HEK293 (cell line): ENCODE results near the gene MTG1.

ENCODE experiments used
- CTCF ChIA-PET: fragments of 350-600 bp; formaldehyde crosslinking; extraction: SDS; loops from one replicate; lab custom pipeline; 2021; ENCODE audit warnings: antibody characterized with exemption; lab: Yijun Ruan, JAX
- POLR2A ChIA-PET: fragments of 300-600 bp; formaldehyde crosslinking; extraction: SDS; loops from one replicate; lab custom pipeline; 2020; ENCODE audit warnings: antibody characterized with exemption, inconsistent platforms; lab: Yijun Ruan, JAX
- H3K27ac ChIP-seq: fragments of 200-500 bp; sonication (Bioruptor generic); 2 replicates; pipeline ENCODE4 v1.5.1; 2014; ENCODE audit warnings: low read depth, low read length, control low read depth, inconsistent platforms; ENCODE audit errors: extremely low read depth
- H3K36me3 ChIP-seq, 2 experiments: fragments of 200-500 bp in 1 of 2; sonication (Bioruptor generic) in 1 of 2; 1 replicate in 1 of 2; 2 replicates in 1 of 2; pipeline ENCODE4 v1.5.1; 2014 to 2017; ENCODE audit warnings: inconsistent platforms in 2 of 2, low read length in 2 of 2; ENCODE audit not compliant: control insufficient read depth in 2 of 2, insufficient read depth in 1 of 2
- H3K4me1 ChIP-seq: fragments of 200-500 bp; sonication (Bioruptor generic); 2 replicates; pipeline ENCODE4 v1.5.1; 2014; ENCODE audit warnings: mild to moderate bottlenecking, low read length, inconsistent platforms; ENCODE audit not compliant: control insufficient read depth, insufficient read depth
- H3K4me3 ChIP-seq: 2 replicates; pipeline ENCODE4 v1.5.1; 2011; ENCODE audit warnings: low read depth, mild to moderate bottlenecking, control low read depth, low read length, moderate library complexity
- H3K9me3 ChIP-seq: fragments of 200-500 bp; sonication (Bioruptor generic); 2 replicates; pipeline ENCODE4 v1.5.1; 2014; ENCODE audit warnings: low read depth, low read length, inconsistent platforms; ENCODE audit not compliant: control insufficient read depth, insufficient read depth
- GLIS2 ChIP-seq: fragments of 450-650 bp; formaldehyde crosslinking; IDR thresholded peaks from 2 replicates; pipeline ENCODE4 v1.5.1; 2016; ENCODE audit warnings: missing biosample characterization, missing genetic modification characterization
- ZBTB10 ChIP-seq: fragments of 450-650 bp; formaldehyde crosslinking; IDR thresholded peaks from 2 replicates; pipeline ENCODE4 v1.5.1; 2016; ENCODE audit warnings: missing biosample characterization, missing genetic modification characterization
- ZBTB49 ChIP-seq: fragments of 450-650 bp; formaldehyde crosslinking; IDR thresholded peaks from 2 replicates; pipeline ENCODE4 v1.5.1; 2016; ENCODE audit warnings: missing biosample characterization, missing genetic modification characterization, low read depth
- ZNF2 ChIP-seq: fragments of 450-650 bp; formaldehyde crosslinking; IDR thresholded peaks from 2 replicates; pipeline ENCODE4 v1.5.1; 2016; ENCODE audit warnings: missing biosample characterization, missing genetic modification characterization
- ZNF341 ChIP-seq: fragments of 450-650 bp; formaldehyde crosslinking; IDR thresholded peaks from 2 replicates; pipeline ENCODE4; 2016; ENCODE audit warnings: low read depth, missing biosample characterization, missing genetic modification characterization
- ZNF37A ChIP-seq: fragments of 450-650 bp; IDR thresholded peaks from 2 replicates; pipeline ENCODE4 v1.5.1; 2018; ENCODE audit warnings: missing biosample characterization, missing genetic modification characterization
- ZNF548 ChIP-seq: fragments of 450-650 bp; formaldehyde crosslinking; IDR thresholded peaks from 2 replicates; pipeline ENCODE4 v1.5.1; 2016; ENCODE audit warnings: missing biosample characterization, missing genetic modification characterization
- ZNF596 ChIP-seq: fragments of 450-650 bp; IDR thresholded peaks from 2 replicates; pipeline ENCODE4 v1.5.0; 2018; ENCODE audit warnings: missing biosample characterization, mild to moderate bottlenecking, missing genetic modification characterization, moderate library complexity
- ZNF747 ChIP-seq: fragments of 450-650 bp; formaldehyde crosslinking; IDR thresholded peaks from 2 replicates; pipeline ENCODE4 v1.5.1; 2016; ENCODE audit warnings: missing biosample characterization, missing genetic modification characterization
- ZNF791 ChIP-seq: fragments of 450-650 bp; formaldehyde crosslinking; IDR thresholded peaks from 2 replicates; pipeline ENCODE4 v1.5.1; 2016; ENCODE audit warnings: missing biosample characterization, missing genetic modification characterization
- ZSCAN18 ChIP-seq: fragments of 450-650 bp; formaldehyde crosslinking; IDR thresholded peaks from 2 replicates; pipeline ENCODE4 v1.5.1; 2016; ENCODE audit warnings: missing biosample characterization, missing genetic modification characterization

Gene MTG1

DNA sequence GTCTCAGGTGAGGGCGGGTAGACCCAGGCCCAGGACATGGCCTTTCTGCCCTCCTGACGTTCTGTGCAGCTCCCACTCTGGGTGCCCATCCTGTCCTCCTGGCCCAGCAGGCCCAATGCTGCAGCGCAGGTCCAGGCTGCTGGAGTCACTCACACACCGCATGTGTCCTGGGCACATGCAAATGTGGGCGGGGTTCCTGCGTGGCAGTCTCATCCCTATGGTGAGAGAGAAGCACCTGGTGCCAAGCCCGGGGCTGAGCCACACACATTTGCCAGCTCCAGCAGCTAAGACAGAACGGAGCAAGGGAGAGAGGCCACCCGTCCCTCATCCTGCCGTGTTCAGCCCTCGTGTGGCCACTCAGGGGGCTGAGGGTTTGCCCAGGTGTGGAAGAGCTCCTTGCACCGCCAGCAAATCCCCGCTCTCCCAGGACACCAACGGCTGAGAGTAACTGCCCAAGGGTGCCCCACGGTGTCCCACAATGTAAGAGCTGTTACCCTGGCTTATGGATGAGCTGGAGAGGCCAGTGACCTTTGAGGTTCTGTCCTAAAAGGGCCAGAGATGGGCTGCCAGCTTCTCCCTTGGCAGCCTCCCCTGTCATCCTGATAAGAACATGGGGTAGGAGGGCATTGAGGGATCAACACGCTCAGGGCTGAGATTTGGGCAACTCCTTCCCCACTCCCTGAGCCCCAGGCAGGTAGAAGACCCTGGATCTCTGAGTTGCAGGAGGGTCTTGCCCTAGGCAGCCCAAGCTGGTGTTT is 40.6 kb upstream of the MTG1 start (continued):
- TF ChIP-seq ZSCAN18 (tag by site-specific recombination): no peak
- no peak for TF ChIP-seq ZNF791 (tag by site-specific recombination)
- no peak for TF ChIP-seq ZNF2
- TF ChIP-seq ZNF747 (tag by site-specific recombination): no peak
- no peak for TF ChIP-seq ZBTB49

DNA sequence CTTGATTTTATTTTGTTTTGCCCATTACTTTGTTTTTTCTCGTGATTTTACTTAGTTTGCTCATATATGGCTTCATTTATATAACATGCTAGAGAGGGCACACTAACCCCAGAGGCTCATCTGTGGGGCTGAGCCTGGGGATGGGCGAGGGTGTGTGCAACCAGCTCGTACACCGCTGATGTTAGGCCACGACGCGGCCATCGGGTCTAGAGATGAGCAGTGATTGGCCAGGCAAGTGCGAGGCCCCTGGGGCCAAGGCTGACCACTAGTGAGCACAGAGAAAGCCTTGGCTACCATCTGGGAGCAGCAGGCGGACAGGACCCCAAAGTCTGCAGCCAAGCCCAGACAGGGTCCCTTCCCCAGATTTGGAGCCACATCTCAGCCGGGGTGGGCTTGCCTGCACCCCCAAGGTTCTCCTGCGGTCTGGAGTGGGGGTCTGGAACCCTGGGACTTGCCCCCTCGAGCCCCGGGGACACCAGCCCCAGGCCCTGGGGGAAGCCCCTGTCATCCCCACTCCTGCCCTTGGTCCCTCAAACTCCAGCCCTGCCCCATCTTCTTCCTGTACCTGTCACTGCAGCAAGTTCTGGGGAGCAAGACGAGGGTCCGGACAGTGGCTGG is 39.9 kb upstream of the MTG1 start:
- Histone ChIP-seq H3K36me3 (no peaks in the 10 kb centered on the region), H3K4me1 (no peaks in the 10 kb centered on the region), H3K27ac (no peak overlapping the region), H3K4me3 (no peak overlapping the region), H3K9me3 (no peaks in the 10 kb centered on the region)
- POLR2A ChIA-PET: interaction anchor here (0.8 to 1.8 kb wide), 2 partner anchors 16 to 31 kb away, joined by 3 to 4 read pairs; no protein-coding TSS in a partner anchor
- CTCF ChIA-PET: interaction anchor here (1.6 kb wide), 1 partner anchor 25 kb away, joined by 10 read pairs; no protein-coding TSS in a partner anchor
- no peak for TF ChIP-seq ZNF596 (tag by site-specific recombination)

DNA sequence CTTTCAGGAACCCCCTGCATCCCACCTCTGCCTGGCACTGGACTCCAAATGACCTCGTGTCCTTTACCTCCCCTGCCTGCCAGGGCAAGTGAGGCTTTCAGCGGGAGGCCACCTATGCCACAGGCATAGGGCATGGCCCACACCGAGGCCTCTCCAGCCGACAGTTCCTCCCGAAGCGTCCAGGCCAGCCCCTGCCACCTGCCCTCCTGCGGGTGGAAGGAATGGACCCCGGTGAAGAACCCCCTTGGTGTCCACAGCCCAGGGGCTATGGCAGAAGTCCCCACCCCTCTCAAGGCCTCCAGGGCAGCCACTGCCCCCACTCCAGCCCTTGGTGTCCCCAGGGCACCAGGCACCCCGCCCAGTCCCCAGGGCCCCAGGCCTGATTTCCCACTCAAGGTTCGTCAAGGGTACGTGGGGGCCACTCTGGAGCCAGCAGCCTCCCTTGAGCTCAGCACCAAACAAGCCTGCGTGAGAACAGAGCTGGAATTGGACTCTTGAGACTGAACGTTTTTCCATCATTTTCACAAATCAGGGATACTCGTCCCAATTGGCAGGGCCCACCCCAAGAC is 39.2 kb upstream of the MTG1 start:
- no peaks in the 10 kb centered on the region for H3K9me3 ChIP-seq
- H3K27ac ChIP-seq: no peak overlapping the region
- TF ChIP-seq ZNF548 (tag by site-specific recombination) (no peak), GLIS2 (tag by site-specific recombination) (peak; percentile 26; the same call in 1 of the 2 replicates)
- TF ChIP-seq, all 188 proteins: peak for 1
- H3K36me3 ChIP-seq: no peaks in the 10 kb centered on the region
- H3K4me1 ChIP-seq: peaks cover 4% of the 10 kb centered on the region; the same call in 1 of the 2 replicates
- ChIA-PET CTCF (no interaction called here), POLR2A (interaction anchor here (1.8 to 2.0 kb wide), 2 partner anchors 16 to 30 kb away, joined by 4 read pairs; no protein-coding TSS in a partner anchor)
- H3K4me3 ChIP-seq: no peak overlapping the region

GRCh38 chr10:133355266-133355665 is 38.7 kb upstream of the MTG1 start:
- Histone ChIP-seq H3K36me3 (no peaks in the 10 kb centered on the region), H3K27ac (no peak overlapping the region), H3K4me3 (no peak overlapping the region), H3K4me1 (peaks cover 4% of the 10 kb centered on the region; the same call in 1 of the 2 replicates), H3K9me3 (no peaks in the 10 kb centered on the region)
- ChIA-PET POLR2A (interaction anchor here (1.8 to 2.0 kb wide), 2 partner anchors 15 to 31 kb away, joined by 4 read pairs; no protein-coding TSS in a partner anchor), CTCF (no interaction called here)
- TF ChIP-seq ZNF37A (no peak), ZBTB10 (tag by site-specific recombination) (peak; percentile 8; the same call in 1 of the 2 replicates), ZNF341 (tag by site-specific recombination) (no peak)
